ENCODE measurements around the gene QPCTL.

Gene QPCTL

GRCh38 chr19:45663800-45664199, 28.7 kb upstream of the QPCTL start:
- H3K9me3 ChIP-seq (ENCODE audit: insufficient read depth, low read length), result no peaks in the 10 kb centered on the region
- no peak overlapping the region for H3K4me3 ChIP-seq (ENCODE audit: insufficient read length, low read depth)
- H3K9ac ChIP-seq (ENCODE audit: insufficient read length, low read depth), result no peak overlapping the region
- TF ChIP-seq ZNF274 (IDR thresholded peaks at IDR 0.05; ENCODE audit: low read depth, low read length) (no peak), YY1 (IDR thresholded peaks at IDR 0.05; ENCODE audit: insufficient read depth, insufficient read length) (no peak), SUZ12 (IDR thresholded peaks at IDR 0.05; ENCODE audit: extremely low read depth, insufficient read depth, insufficient read length) (no peak)
- peaks cover 10% of the 10 kb centered on the region for H3K27me3 ChIP-seq (ENCODE audit: insufficient read depth, insufficient read length)
- H3K36me3 ChIP-seq (ENCODE audit: insufficient read depth, insufficient read length, low read length), result no peaks in the 10 kb centered on the region
- no peak for DNase-seq (ENCODE audit: low read depth, low spot score)
- H3K4me1 ChIP-seq (ENCODE audit: insufficient read depth, insufficient read length), result peaks cover 8% of the 10 kb centered on the region

DNA sequence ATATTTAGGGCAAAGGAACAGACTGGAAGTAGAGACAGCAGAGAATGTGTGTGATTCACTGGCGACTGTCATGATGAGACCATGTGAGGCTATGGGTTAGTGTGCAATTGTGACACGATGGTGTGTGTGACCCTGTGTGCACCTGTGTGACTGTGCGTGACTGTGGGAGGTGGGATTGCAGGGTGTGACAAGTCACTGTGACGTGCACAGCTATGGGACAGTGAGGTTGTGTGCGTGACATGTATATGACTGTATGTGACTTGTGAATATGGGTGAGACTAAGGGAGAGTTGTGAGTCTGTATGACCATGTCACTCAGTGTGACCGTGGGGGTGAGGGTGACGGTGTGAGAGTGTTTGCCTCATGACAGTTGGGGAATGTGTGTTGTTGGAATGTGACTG, 27.9 kb upstream of the QPCTL start:
- Histone ChIP-seq H3K36me3 (ENCODE audit: insufficient read depth, insufficient read length, low read length) (no peaks in the 10 kb centered on the region), H3K9ac (ENCODE audit: insufficient read length, low read depth) (no peak overlapping the region), H3K27me3 (ENCODE audit: insufficient read depth, insufficient read length) (peaks cover 18% of the 10 kb centered on the region), H3K9me3 (ENCODE audit: insufficient read depth, low read length) (no peaks in the 10 kb centered on the region), H3K4me3 (ENCODE audit: insufficient read length, low read depth) (no peak overlapping the region), H3K4me1 (ENCODE audit: insufficient read depth, insufficient read length) (peaks cover 8% of the 10 kb centered on the region)
- TF ChIP-seq ZNF274 (IDR thresholded peaks at IDR 0.05; ENCODE audit: low read depth, low read length) (no peak), YY1 (IDR thresholded peaks at IDR 0.05; ENCODE audit: insufficient read depth, insufficient read length) (no peak), SUZ12 (IDR thresholded peaks at IDR 0.05; ENCODE audit: extremely low read depth, insufficient read depth, insufficient read length) (no peak)
- no peak for DNase-seq (ENCODE audit: low read depth, low spot score)

- peaks cover 6% of the 10 kb centered on the region for H3K4me1 ChIP-seq (ENCODE audit: insufficient read depth, insufficient read length)
- H3K4me3 ChIP-seq (ENCODE audit: insufficient read length, low read depth), result peak within 1 kb of the TSS; percentile 46
- peaks cover 32% of the 10 kb centered on the region for H3K27me3 ChIP-seq (ENCODE audit: insufficient read depth, insufficient read length)
- no peak for DNase-seq (ENCODE audit: low read depth, low spot score)
- no peaks in the 10 kb centered on the region for H3K36me3 ChIP-seq (ENCODE audit: insufficient read depth, insufficient read length, low read length)
- no peaks in the 10 kb centered on the region for H3K9me3 ChIP-seq (ENCODE audit: insufficient read depth, low read length)
- H3K9ac ChIP-seq (ENCODE audit: insufficient read length, low read depth), result peak within 1 kb of the TSS; percentile 61
- TF ChIP-seq YY1 (IDR thresholded peaks at IDR 0.05; ENCODE audit: insufficient read depth, insufficient read length), result no peak
- no peak for TF ChIP-seq ZNF274 (IDR thresholded peaks at IDR 0.05; ENCODE audit: low read depth, low read length)
- TF ChIP-seq SUZ12 (IDR thresholded peaks at IDR 0.05; ENCODE audit: extremely low read depth, insufficient read depth, insufficient read length), result no peak
Measured at GRCh38 chr19:45667620-45668341, 24.7 kb upstream of the QPCTL start, which contains the start of gene GIPR. GIPR (plus strand) TSS chr19:45668221; CDS start chr19:45669521, 1,300 bp downstream.

GRCh38 chr19:45668342-45668871, 24.1 kb upstream of the QPCTL start:
- Histone ChIP-seq H3K9ac (ENCODE audit: insufficient read length, low read depth) (peak overlapping the region; percentile 61), H3K36me3 (ENCODE audit: insufficient read depth, insufficient read length, low read length) (no peaks in the 10 kb centered on the region), H3K4me3 (ENCODE audit: insufficient read length, low read depth) (peak overlapping the region; percentile 46), H3K9me3 (ENCODE audit: insufficient read depth, low read length) (no peaks in the 10 kb centered on the region), H3K4me1 (ENCODE audit: insufficient read depth, insufficient read length) (peaks cover 6% of the 10 kb centered on the region), H3K27me3 (ENCODE audit: insufficient read depth, insufficient read length) (peaks cover 32% of the 10 kb centered on the region)
- no peak for TF ChIP-seq YY1 (IDR thresholded peaks at IDR 0.05; ENCODE audit: insufficient read depth, insufficient read length)
- TF ChIP-seq SUZ12 (IDR thresholded peaks at IDR 0.05; ENCODE audit: extremely low read depth, insufficient read depth, insufficient read length), result no peak
- TF ChIP-seq ZNF274 (IDR thresholded peaks at IDR 0.05; ENCODE audit: low read depth, low read length), result no peak
- no peak for DNase-seq (ENCODE audit: low read depth, low spot score)

- Histone ChIP-seq H3K27me3 (ENCODE audit: insufficient read depth, insufficient read length) (peaks cover 32% of the 10 kb centered on the region), H3K4me1 (ENCODE audit: insufficient read depth, insufficient read length) (peaks cover 6% of the 10 kb centered on the region), H3K4me3 (ENCODE audit: insufficient read length, low read depth) (peak overlapping the region; percentile 51), H3K36me3 (ENCODE audit: insufficient read depth, insufficient read length, low read length) (no peaks in the 10 kb centered on the region), H3K9me3 (ENCODE audit: insufficient read depth, low read length) (no peaks in the 10 kb centered on the region), H3K9ac (ENCODE audit: insufficient read length, low read depth) (peak overlapping the region; percentile 67)
- DNase-seq (ENCODE audit: low read depth, low spot score), result peak; percentile 85
- no peak for TF ChIP-seq ZNF274 (IDR thresholded peaks at IDR 0.05; ENCODE audit: low read depth, low read length)
- no peak for TF ChIP-seq YY1 (IDR thresholded peaks at IDR 0.05; ENCODE audit: insufficient read depth, insufficient read length)
- TF ChIP-seq SUZ12 (IDR thresholded peaks at IDR 0.05; ENCODE audit: extremely low read depth, insufficient read depth, insufficient read length), result no peak
Measured at GRCh38 chr19:45670670-45671453, 21.6 kb upstream of the QPCTL start.

DNA sequence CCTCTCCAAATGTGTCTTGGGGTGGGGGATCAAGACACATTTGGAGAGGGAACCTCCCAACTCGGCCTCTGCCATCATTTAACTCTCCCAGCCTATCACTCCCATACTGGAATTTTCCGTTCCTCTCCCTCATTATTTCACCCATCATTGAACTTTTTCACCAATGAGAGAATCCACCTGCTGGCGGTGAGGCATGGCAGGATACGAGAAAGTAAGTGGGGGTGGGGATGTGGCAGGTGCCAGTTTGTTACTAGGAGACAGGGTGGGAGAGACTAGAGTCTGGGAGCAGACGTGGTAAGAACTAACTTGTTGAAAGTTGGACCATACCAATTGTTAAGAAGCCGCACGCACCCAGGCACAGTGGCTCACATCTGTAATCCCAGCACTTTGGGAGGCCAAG, 17.5 kb upstream of the QPCTL start:
- Histone ChIP-seq H3K4me1 (ENCODE audit: insufficient read depth, insufficient read length) (peaks cover 2% of the 10 kb centered on the region), H3K9ac (ENCODE audit: insufficient read length, low read depth) (no peak overlapping the region), H3K27me3 (ENCODE audit: insufficient read depth, insufficient read length) (peaks cover 33% of the 10 kb centered on the region), H3K36me3 (ENCODE audit: insufficient read depth, insufficient read length, low read length) (no peaks in the 10 kb centered on the region), H3K4me3 (ENCODE audit: insufficient read length, low read depth) (no peak overlapping the region), H3K9me3 (ENCODE audit: insufficient read depth, low read length) (no peaks in the 10 kb centered on the region)
- TF ChIP-seq ZNF274 (IDR thresholded peaks at IDR 0.05; ENCODE audit: low read depth, low read length) (no peak), SUZ12 (IDR thresholded peaks at IDR 0.05; ENCODE audit: extremely low read depth, insufficient read depth, insufficient read length) (no peak), YY1 (IDR thresholded peaks at IDR 0.05; ENCODE audit: insufficient read depth, insufficient read length) (no peak)
- DNase-seq (ENCODE audit: low read depth, low spot score), result no peak

- TF ChIP-seq ZNF274 (IDR thresholded peaks at IDR 0.05; ENCODE audit: low read depth, low read length) (no peak), SUZ12 (IDR thresholded peaks at IDR 0.05; ENCODE audit: extremely low read depth, insufficient read depth, insufficient read length) (no peak), YY1 (IDR thresholded peaks at IDR 0.05; ENCODE audit: insufficient read depth, insufficient read length) (no peak)
- Histone ChIP-seq H3K27me3 (ENCODE audit: insufficient read depth, insufficient read length) (peaks cover 22% of the 10 kb centered on the region), H3K4me3 (ENCODE audit: insufficient read length, low read depth) (peak overlapping the region; percentile 61), H3K9me3 (ENCODE audit: insufficient read depth, low read length) (no peaks in the 10 kb centered on the region), H3K9ac (ENCODE audit: insufficient read length, low read depth) (peak overlapping the region; percentile 74), H3K4me1 (ENCODE audit: insufficient read depth, insufficient read length) (peaks cover 1% of the 10 kb centered on the region), H3K36me3 (ENCODE audit: insufficient read depth, insufficient read length, low read length) (no peaks in the 10 kb centered on the region)
- no peak for DNase-seq (ENCODE audit: low read depth, low spot score)
Measured at GRCh38 chr19:45676851-45677263, 15.6 kb upstream of the QPCTL start.
